Caki2 (cell line): ENCODE results near the gene LRP8. TPM values are rescaled to one million over a fixed set of nuclear protein-coding genes. Genes with fewer than 3 reads are reported as not detected.

ENCODE experiments used
- DNase-seq: peaks from one replicate; pipeline ENCODE4 v3.0.0-alpha.2; 2015; ENCODE audit warnings: low read depth
- in situ Hi-C: cut with HindIII; loops from 2 replicates; pipeline ENCODE4 v1.10.0; 2016; ENCODE audit warnings: low sequenced_read_pairs, low pct_unique_long_range_greater_than_20kb, mixed read lengths
- total RNA-seq: library from RNA; depleted of rRNA; stranded (reverse); fragments of >200 nt; shearing (Covaris generic); gene quantifications from 2 replicates; pipeline ENCODE4 v1.2.3, GENCODE V29; 2014; ENCODE audit warnings: low replicate concordance; rRNA removed

The LRP8 gene
- 23.9 and 43.5 TPM in 2 replicates for total RNA-seq

DNA sequence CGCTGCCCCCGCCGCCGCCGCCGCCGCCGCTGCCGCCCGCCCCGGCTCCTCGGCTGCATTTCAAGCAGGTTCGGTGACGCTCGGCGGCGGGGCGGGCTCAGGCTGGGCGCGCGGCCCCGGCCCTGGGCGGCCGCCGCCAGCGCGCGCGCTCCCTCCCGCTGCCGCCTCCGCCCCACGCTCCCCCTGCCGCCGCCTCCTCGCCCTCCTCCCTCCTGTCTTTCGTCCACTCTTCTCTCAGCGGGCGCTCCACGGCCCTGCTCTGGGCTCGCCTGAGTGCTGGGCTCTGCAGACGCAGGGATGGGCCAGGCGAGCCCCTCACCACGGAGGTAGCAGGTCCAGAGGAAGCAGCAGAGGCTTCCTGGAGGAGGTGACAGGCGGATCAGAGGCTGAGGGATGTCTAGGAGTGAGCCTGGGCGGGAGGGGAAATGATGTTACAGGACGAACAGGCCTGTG lies at the start of gene LRP8:
Gene LRP8, minus strand, starts transcription at position 62 of the 453 bp plus-strand sequence. CDS start 158 bp downstream, outside the sequence.
- in situ Hi-C loops, result no loop called here
- DNase-seq, result peak; percentile 58

DNA sequence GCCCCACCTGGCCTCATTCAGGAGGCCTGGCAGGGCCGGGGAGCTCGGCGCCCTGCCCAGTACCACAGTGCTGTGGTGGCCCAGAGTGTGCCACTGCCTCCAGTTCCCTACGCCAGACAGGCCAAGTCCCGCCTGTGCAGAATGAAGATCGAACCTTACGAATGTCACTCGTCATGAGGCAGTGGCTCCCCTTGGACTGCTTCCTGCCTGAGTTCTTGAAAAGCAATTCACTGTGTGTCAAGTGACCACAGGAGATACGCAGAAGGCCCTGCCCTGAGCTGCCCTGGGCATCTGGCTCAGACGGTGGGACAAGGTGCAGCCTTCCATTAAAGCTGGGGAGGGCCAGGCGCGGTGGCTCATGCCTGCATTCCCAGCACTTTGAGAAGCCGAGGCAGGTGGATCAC lies 49.6 kb upstream of the LRP8 start:
- in situ Hi-C loops, result no loop called here
- DNase-seq, result no peak

DNA sequence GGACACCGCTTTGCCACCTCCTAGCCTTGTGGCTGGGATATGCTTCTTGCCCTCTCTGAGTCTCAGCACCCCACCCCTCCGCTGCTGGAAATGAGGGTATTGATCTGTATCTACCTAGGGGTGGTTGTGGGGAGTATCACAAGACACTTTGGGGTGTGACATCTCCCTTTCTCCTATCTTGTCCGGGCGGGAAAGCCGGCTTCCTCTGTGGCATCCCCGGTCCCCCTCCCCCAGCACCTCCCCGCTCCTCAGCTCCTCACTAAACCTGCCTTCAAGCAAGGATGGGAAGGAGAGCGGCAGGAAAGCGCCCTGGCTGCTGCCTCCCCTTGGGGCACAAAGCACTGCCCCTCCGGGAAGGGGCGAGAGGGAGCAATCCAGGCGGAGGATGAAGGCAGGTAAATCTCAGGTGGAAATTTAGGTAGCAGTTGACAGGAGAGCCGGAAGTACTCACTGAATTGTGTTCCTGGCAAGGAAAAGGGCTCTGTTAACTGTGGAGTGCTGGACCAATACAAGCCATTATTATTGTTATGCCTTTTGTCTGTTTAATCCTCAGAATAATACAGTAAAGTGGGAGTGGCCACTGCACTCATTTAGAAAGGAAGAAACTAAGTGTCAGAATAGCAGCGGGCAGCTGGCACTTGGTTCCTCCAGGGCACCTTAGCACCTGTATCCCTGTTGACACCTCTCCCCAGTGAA lies 49.0 kb upstream of the LRP8 start:
- DNase-seq, result no peak
- in situ Hi-C loops, result no loop called here

DNA sequence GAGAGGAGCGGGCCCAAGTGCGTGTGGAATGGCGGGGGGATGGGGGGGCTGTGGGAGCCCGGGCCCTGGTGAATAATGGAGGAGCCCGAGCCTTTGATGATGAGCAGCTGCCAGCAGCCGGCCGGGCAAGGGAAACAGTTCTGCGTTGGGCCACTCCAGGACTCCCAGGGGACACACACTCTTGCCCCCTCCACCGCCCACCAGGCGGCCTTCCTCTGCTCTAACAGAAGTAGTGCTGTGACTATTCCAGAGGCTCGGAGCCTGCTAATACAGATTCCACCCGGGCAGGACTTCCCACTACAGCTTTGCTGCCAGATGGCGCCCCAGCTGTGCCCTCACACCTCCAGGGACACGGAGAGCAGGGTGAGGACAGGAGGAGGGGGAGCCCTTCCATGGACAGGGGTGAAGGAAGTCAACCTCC lies 48.2 kb upstream of the LRP8 start:
- DNase-seq, result no peak
- in situ Hi-C loops, result no loop called here

DNA sequence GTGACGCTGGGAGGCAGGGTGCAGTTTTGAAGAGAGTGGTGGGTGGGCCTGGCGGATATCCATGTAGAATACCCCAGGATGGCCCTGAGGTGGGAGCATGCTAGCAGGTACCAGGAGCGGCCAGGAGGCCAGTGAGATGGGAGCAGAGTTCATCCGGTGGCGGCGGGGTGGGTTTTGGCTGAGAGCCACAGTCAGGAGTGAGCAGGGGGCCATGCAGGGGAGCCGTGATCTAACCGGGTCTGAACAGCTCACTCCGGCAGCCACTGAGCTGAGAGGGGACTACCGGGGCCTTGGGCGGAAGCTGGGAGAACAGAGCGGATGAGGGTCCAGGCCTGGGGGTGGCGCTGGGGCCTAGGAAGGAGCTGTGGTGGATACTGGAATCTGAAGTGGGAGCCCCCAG lies 47.6 kb upstream of the LRP8 start:
- in situ Hi-C loops, result no loop called here

DNA sequence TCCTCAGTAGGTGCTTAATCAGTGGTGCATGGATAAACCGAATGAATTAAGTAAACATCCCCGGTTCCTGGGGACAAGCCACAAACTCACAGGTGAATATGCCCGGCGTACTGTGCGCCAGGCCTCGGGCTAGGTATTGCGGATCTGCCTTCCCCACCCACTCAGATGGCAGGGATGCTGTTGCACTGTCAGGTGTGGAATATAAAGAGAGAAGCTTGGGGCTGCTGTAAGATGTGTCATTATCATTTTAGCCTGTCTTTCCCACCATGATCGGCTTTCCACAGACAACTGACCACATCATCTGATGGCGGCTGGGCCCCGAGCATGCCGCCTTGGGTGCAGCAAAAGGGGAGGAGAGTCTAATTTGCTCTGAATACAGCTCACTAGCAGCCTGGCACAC lies 45.4 kb upstream of the LRP8 start:
- no peak for DNase-seq

More for the DNA sequence above, 47.6 kb upstream of the LRP8 start:
- no peak for DNase-seq

DNA sequence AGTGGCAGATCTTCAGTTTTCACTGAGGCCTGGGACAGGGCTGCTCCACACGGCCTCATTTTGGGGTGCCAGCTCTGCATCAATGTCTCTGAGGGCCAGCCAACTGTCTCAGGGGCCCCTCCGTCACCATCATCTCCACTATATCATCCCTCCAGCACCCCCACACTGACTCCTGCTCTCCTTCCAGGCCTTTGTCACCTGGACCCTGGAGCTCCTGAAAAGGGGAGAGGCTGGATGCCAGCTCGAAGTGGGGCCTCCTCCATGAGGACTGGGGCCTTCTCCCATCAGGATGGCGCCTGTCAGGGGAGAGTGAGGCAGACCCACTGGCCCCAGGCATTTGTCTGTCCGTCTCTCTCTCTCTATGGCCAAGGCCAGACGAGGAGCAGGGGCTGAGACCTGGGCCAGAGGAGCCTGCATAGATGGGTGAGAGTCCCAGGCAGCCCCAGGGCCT lies 44.7 kb upstream of the LRP8 start:
- no peak for DNase-seq
- in situ Hi-C loops, result no loop called here

More for the DNA sequence above, 45.4 kb upstream of the LRP8 start:
- in situ Hi-C loops, result no loop called here

DNA sequence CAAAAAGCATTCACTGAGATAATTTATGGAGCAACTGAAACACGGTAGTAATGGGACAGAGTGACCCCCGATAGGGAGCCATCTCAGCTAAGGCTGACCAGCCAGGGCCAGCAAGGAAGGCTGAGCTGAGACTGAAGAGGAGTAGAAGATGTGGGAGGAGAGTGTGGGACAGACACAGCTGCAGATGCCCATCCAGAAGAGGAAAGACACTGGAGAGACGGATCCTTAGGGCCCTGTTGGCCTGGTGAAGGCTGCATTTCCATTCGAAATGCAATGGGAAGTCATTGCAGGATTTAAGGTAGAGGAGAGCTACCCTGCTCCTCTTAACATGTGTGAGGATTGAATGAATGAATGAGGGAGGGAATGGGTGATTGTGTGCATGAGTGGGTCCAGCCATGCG lies 44.0 kb upstream of the LRP8 start:
- in situ Hi-C loops, result no loop called here
- no peak for DNase-seq

DNA sequence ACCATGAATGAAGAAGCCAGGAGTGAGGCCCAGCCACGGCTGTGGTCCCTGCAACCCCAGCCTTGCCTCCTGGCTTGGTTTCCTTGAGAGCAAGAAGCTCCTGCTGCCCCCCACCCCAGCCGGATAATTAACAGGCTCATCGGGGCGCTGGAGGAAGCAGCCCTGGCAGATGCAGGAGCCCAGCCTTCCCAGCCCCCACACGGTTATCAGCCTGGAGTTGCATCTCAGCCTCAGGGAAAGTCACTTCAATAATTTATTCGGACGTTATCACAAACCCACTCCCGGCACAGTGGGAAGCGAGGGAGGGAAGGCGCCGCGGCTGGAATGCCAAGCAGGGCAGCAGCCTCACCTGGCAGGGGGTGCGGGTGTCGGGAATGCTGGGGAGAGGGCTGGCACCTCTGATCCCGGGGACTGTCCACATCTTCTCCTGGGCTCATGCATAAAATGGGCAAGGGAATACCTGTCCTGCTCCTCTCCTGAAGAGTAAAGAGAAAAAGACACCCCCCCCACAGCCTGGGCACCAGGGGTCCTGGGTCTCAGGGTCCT lies 43.3 kb upstream of the LRP8 start:
- in situ Hi-C loops, result no loop called here

DNA sequence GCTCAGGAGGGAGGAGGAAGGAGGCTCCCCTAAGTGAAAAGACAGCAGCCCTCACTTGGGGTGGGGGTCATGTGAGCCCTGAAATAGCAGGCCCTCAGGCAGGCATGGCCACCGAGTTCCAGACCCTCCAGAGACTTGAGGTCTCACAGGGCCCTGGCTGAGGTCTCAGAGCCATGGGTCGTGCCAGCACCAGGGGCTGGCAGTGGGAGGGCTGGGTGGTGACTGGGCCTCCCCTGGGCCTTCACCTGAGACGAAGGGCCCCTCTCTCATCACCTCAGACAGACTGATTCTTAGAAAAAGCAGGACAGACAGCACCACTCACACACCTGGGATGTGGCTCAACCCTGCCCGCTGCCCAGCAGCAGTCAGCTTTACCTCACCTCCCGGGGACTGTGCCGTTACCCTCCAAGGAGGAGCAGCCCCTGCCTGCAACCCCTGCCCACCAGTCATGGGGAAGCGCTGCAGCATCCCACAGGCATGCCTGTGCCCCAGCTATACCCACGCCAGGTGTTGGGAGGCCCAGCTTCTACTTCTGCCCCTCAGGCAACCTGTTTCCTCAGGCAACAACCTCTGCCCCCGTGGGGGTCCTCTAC lies 42.6 kb upstream of the LRP8 start:
- in situ Hi-C loops, result no loop called here
- DNase-seq, result no peak

More for the DNA sequence above, 43.3 kb upstream of the LRP8 start:
- DNase-seq, result no peak

DNA sequence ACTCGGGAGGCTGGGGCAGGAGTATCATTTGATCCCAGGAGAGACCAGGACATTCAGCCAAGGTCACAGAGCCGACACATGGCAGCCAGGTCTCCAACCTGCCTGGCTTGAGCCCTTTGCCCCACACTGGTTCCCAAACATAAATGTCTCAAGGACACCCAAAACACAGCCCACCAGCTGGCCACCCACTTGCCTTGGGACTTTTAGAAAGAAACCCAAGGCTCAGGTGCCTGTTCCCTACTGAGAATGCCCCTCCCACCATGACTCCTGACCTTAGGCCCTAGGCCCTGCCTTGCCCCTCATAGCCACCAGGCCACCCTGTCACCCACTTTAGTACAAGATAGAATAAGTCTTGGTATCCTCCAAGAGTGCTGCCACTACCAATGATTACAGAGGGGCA lies 41.9 kb upstream of the LRP8 start:
- in situ Hi-C loops, result no loop called here

DNA sequence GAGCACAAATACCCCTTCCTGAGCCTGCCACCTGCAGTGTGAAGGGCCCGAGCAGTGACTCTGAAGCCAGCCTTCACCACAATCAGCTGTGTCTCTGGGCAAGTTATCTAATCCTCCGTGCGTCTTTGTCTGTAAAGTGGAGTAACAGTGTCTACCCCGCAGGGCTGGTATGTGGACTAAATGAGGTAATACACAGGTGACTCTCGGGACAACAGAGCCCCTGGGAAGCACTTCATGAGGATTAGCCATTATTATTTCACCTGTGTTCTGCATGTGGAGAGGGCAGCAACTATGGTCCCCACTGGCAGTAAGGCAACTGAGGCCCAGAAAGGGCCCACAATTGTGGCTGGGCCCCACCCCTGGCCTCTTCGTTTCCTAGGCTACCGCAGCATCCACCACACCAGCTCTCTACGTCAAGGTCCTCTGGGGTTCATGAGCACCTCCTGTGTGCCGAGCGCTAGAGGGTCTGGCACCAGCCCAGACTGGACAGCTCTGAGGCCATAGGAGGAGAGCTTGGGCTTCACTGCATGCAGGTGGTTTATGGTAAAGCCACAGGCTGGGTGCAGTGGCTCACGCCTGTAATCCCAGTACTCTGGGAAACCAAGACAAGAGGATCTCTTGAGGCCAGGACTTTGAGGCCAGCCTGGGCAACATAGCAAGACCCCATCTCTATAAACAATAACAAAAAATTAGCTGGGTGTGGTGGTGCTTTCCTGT lies 41.3 kb upstream of the LRP8 start:
- no peak for DNase-seq
- in situ Hi-C loops, result no loop called here

More for the DNA sequence above, 41.9 kb upstream of the LRP8 start:
- DNase-seq, result no peak

DNA sequence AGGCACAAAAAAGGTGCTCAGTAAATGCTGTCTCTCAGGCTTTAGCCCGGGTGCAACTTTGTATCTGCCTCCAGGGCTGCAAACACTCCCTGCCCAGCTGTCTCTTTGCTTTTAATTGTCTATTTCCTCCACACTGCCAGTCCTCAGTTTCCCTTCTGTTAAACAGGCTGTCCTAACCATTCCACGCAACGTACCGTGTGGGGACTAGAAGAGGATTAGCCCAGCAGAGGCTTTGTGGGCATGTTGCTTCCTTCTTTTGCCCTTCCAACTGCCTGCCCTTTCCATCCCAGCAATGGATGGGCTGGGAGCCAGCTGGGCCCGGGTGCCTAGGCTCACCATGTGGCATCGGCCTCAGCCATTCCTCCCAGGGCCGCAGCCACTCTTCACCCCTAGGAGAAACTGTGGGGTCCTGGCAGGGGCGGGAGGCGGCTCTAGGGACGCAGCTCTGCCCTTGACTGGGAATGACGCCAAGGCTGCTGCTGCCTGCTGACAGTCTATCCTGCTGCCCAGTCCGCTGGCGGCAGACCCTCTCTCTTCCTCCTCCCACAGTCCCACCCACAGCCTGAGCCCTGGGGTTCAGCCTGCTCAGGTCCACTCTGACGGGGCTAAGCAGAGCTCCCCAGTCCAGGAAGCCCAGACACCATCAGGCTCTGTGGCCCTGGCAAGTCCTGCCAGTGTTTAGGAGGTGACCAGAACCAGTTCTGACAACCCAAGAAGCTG lies 40.6 kb upstream of the LRP8 start:
- DNase-seq, result no peak
- in situ Hi-C loops, result no loop called here

DNA sequence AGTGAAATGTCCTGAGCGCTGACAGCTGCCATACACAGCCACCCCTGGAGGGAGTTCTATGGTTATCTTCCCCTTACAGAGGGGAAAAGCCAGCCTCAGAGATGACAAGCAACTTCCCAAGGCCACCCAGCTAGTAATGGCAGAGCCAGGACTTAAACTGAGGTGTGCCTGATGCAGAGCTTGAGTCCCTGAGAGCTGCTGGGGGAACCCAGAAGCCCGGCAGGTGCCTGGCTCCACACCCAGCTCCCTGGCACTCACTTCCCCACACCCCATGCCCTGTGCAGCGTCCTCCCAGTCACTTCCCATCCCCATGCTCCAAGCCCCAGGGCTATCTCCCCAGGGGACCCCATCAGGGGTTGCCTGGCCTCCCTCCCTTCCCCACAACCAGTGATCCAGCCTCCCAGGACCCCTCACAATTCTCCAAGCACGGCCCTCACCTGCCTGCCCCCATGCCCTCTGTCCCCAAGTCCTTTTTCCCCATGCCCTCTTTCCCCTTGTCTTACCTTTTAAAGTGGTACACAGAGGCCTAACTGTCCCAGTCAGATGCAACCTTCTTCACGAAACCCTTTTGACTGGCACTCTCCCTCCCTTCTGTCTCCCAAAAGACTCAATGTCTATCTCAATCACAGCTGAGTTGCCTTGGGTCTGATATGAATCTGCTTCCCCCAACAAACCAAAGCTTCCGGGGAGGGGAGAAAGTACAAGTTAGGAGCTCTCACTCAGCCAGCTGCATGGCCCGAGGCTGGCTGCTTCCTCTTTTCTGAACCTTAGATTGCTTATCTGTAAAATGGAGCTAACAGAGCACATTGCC lies 39.8 kb upstream of the LRP8 start:
- DNase-seq, result no peak
- in situ Hi-C loops, result no loop called here

DNA sequence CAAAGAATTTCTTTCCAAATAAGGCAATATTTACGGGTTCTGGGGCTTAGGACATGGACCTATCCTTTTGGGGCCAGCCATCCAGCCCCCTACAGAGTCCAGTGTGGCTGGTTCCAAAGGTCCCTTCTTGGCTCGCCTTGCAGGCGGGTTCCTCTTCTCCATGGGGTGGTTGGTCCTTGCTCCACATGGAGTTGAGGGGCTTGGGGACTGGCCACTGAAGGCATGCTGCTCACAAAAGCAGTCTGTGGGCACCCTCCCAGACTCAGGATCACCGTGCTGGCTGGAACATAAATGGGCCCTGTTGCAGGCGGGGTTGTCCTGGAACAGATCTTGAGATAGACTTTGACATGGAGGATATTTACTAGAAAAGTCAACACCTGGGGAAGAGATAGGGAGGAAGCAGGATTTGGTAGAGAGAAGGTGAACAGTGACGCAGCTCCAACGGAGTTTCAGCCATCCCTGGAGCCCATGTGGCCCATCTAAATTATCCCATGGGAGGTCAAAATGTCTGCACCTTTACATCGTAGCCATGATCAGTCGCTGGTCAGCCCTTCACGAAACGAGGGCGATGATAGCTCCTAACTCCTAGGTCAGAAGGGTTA lies 39.1 kb upstream of the LRP8 start:
- DNase-seq, result no peak
- in situ Hi-C loops, result no loop called here

DNA sequence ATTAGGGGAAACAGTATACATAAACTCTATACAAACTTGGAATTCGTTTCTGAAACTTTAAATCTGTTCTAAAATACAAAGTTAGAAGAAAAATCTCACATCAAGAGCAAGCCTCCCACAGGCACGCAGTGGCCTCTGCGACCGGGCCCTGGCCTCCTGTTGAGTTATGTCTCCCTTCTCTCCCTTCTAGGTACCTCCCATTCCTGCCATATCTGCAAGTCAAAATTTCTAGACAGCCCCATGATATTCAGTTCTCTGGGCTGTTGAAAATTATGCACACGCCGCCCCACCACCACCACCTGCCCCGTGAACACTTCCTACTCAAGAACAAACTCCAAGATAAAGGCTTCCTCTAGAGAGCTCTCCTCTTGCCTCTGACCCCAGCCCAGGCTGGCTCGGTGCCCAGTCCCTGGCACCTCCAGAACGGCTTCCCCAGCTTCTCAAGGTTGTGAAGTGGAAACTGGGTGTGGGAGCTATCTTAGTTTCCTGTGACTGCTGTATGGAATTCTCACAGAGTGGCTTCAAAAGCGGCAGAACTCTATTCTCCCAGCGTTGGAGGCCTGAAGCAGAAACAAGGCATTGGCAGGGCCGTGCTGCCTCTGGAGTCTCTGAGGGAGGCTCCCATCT lies 37.7 kb upstream of the LRP8 start:
- no peak for DNase-seq
- in situ Hi-C loops, result no loop called here
